PFSK-1 (cell line): ENCODE data around the gene SEC14L1.

Experiments used
- FOXP2 ChIP-seq: optimal IDR thresholded peaks from 2 replicates; pipeline ENCODE3; 2011; ENCODE audit warnings: borderline replicate concordance, control low read depth, inconsistent platforms; ENCODE audit not compliant: insufficient read depth; ENCODE audit errors: extremely low read length, extremely low read depth
- POLR2AphosphoS5 ChIP-seq: IDR thresholded peaks from 2 replicates; pipeline ENCODE4 v1.6.1; 2012; ENCODE audit warnings: low read depth, mild to moderate bottlenecking, control low read depth, low read length, moderate library complexity
- SIN3A ChIP-seq: IDR thresholded peaks from 2 replicates; pipeline ENCODE4 v1.6.1; 2012; ENCODE audit warnings: mild to moderate bottlenecking, low read length, moderate library complexity, borderline replicate concordance; ENCODE audit not compliant: insufficient read depth
- TAF1 ChIP-seq: IDR thresholded peaks from 2 replicates; pipeline ENCODE4 v1.6.1; 2012; ENCODE audit warnings: low read length, control low read depth, borderline replicate concordance; ENCODE audit not compliant: insufficient read depth
- TF ChIP-seq, protein P1 (sequence below), 2 experiments: IDR thresholded peaks; 2 replicates each; pipeline versions ENCODE4 v1.6.1 to v1.8.0; 2011 to 2012; ENCODE audit warnings: low read depth in 2 of 2, low read length in 2 of 2, control low read depth in 1 of 2, inconsistent platforms in 1 of 2, mild to moderate bottlenecking in 1 of 2, moderate library complexity in 1 of 2; ENCODE audit not compliant: insufficient read depth in 1 of 2

Gene SEC14L1

DNA sequence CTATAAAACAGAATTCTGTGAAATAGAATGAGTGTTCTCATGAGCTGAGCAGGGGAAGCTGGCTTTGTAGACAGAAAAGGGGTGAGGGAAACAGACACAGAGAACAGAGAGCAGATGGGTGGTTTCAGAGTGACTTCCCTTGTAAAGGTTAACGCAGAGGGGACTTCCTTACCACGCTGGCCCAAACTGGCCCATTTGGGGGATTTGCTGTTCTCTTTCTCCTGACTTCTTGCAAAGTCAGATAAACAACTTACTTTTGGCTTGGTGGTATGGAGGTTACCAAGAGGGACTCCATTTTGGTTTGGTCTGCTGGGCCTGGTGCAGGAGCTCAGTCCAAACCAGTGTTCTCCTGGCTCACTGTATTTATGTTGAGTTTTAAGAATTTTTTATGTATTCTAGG lies 48.4 kb downstream of the SEC14L1 start:
- TF ChIP-seq FOXP2 (no peak), TAF1 (no peak), POLR2AphosphoS5 (no peak), SIN3A (no peak)
- TF ChIP-seq, protein P1, sequence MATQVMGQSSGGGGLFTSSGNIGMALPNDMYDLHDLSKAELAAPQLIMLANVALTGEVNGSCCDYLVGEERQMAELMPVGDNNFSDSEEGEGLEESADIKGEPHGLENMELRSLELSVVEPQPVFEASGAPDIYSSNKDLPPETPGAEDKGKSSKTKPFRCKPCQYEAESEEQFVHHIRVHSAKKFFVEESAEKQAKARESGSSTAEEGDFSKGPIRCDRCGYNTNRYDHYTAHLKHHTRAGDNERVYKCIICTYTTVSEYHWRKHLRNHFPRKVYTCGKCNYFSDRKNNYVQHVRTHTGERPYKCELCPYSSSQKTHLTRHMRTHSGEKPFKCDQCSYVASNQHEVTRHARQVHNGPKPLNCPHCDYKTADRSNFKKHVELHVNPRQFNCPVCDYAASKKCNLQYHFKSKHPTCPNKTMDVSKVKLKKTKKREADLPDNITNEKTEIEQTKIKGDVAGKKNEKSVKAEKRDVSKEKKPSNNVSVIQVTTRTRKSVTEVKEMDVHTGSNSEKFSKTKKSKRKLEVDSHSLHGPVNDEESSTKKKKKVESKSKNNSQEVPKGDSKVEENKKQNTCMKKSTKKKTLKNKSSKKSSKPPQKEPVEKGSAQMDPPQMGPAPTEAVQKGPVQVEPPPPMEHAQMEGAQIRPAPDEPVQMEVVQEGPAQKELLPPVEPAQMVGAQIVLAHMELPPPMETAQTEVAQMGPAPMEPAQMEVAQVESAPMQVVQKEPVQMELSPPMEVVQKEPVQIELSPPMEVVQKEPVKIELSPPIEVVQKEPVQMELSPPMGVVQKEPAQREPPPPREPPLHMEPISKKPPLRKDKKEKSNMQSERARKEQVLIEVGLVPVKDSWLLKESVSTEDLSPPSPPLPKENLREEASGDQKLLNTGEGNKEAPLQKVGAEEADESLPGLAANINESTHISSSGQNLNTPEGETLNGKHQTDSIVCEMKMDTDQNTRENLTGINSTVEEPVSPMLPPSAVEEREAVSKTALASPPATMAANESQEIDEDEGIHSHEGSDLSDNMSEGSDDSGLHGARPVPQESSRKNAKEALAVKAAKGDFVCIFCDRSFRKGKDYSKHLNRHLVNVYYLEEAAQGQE (IDR thresholded peaks at IDR 0.05; ENCODE audit: insufficient read depth in 1 of 2, low read depth in 2 of 2, low read length in 2 of 2): no peak

DNA sequence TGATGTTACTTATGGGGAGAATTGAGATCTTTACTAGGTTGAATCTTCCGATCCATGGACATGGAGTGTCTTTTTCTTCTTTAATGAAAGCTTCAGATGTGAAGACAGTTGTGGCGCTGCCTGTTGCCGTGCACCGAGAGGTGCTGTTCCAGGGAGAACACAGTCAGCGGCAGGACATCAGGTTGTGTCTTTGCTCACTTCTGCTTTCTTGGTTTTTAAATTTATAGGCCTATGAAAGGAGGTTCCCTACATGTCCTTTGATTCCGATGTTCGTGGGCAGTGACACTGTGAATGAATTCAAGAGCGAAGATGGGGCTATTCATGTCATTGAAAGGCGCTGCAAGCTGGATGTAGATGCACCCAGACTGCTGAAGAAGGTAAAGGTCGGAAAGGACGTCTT lies 49.8 kb downstream of the SEC14L1 start:
- TF ChIP-seq POLR2AphosphoS5 (no peak), FOXP2 (no peak), SIN3A (no peak), TAF1 (no peak)
- TF ChIP-seq, protein P1 (IDR thresholded peaks at IDR 0.05; ENCODE audit: insufficient read depth in 1 of 2, low read depth in 2 of 2, low read length in 2 of 2): no peak

DNA sequence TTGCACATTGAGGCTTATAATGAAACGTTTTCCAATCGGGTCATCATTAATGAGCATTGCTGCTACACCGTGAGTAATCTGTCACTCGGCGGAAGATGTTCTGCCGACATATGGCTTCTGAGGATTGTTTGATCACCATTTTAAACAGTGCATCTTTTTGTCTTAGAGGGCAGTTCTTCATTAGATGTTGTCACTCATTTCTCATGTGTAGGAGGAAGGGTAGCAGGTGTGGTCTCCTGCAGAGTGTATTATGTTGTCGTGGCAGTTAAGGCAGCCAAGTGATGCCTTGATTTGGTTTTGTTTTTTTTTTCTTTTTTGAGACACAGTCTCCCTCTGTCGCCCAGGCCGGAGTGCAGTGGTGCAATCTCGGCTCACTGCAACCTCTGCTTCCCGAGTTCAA lies 50.5 kb downstream of the SEC14L1 start:
- TF ChIP-seq, protein P1 (IDR thresholded peaks at IDR 0.05; ENCODE audit: insufficient read depth in 1 of 2, low read depth in 2 of 2, low read length in 2 of 2): no peak
- TF ChIP-seq POLR2AphosphoS5 (no peak), FOXP2 (no peak), TAF1 (no peak), SIN3A (no peak)

DNA sequence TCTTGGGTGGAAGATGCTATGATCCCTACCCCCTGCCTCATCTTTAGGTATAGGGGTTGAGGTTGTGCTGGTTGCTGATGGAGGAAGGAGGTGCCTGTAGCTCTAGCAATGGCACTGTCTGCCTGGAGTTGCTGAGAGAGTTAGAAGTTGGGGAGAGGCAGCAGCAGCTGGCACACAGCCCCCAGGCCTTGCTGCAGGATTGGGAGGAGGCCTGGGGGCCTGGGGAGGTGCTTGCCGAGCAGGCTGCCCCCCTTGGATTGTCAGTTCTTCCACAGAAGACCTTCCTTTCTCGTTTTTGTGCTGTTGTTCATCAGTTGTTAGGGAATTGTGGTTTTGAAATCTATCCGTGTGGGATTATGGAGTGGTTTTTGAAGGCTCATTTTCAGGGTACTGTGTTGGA lies 52.9 kb downstream of the SEC14L1 start:
- TF ChIP-seq SIN3A: no peak
- TF ChIP-seq, protein P1 (IDR thresholded peaks at IDR 0.05; ENCODE audit: insufficient read depth in 1 of 2, low read depth in 2 of 2, low read length in 2 of 2): no peak
- no peak for TF ChIP-seq TAF1
- no peak for TF ChIP-seq POLR2AphosphoS5
- TF ChIP-seq FOXP2: no peak

DNA sequence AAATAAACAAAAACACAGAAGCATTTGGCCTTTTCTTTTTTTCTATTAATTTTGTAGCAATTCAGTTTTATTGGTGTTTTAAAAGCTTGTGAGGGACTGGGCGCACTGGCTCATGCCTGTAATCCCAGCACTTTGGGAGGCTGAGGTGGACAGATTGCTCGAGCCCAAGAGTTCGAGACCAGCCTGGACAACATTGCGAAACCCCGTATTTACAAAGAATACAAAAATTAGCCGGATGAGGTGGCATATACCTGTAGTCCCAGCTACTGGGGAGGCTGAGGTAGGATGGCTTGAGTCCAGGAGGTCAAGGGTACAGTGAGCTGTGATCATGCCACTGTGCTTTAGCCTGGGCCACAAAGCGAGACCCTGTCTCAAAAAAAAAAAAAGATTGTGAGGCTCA lies 53.4 kb downstream of the SEC14L1 start:
- TF ChIP-seq, protein P1 (IDR thresholded peaks at IDR 0.05; ENCODE audit: insufficient read depth in 1 of 2, low read depth in 2 of 2, low read length in 2 of 2): no peak
- no peak for TF ChIP-seq TAF1
